CD4-positive, alpha-beta T cell treated with Interleukin-6 for 4 hours (primary cell): ENCODE results near the gene ELMO1.

Experiments used
- DNase-seq: peaks from one replicate; pipeline ENCODE4 v3.0.0-alpha.2; 2020; ENCODE audit warnings: mixed read lengths

ELMO1 gene

GRCh38 chr7:36961693-36962092 lies 487.0 kb downstream of the ELMO1 start:
- no peak for DNase-seq

GRCh38 chr7:36961097-36961496 lies 487.6 kb downstream of the ELMO1 start:
- DNase-seq = no peak

GRCh38 chr7:36960105-36960504 lies 488.6 kb downstream of the ELMO1 start:
- no peak for DNase-seq

GRCh38 chr7:36958111-36958733 lies 490.4 kb downstream of the ELMO1 start:
- DNase-seq = no peak

GRCh38 chr7:36957620-36958019 lies 491.0 kb downstream of the ELMO1 start:
- no peak for DNase-seq

- no peak for DNase-seq
These were observed 491.9 kb downstream of the ELMO1 start for GRCh38 chr7:36956814-36957213.

GRCh38 chr7:36955456-36956129 lies 493.1 kb downstream of the ELMO1 start:
- no peak for DNase-seq

- DNase-seq = no peak
These were observed 497.4 kb downstream of the ELMO1 start for GRCh38 chr7:36951257-36951697.

- no peak for DNase-seq
These were observed 498.7 kb downstream of the ELMO1 start for GRCh38 chr7:36949711-36950600.

- DNase-seq = no peak
These were observed 502.3 kb downstream of the ELMO1 start for GRCh38 chr7:36946401-36946739.

- DNase-seq = no peak
These were observed 502.9 kb downstream of the ELMO1 start for GRCh38 chr7:36945612-36946400.

GRCh38 chr7:36944838-36945237 lies 503.8 kb downstream of the ELMO1 start:
- DNase-seq = no peak

GRCh38 chr7:36943591-36944435 lies 504.9 kb downstream of the ELMO1 start:
- DNase-seq = no peak

GRCh38 chr7:36942955-36943354 lies 505.7 kb downstream of the ELMO1 start:
- DNase-seq = no peak

- DNase-seq = no peak
These were observed 506.1 kb downstream of the ELMO1 start for GRCh38 chr7:36942541-36942940.

- DNase-seq = no peak
These were observed 506.6 kb downstream of the ELMO1 start for GRCh38 chr7:36942025-36942424.

- no peak for DNase-seq
These were observed 507.3 kb downstream of the ELMO1 start for GRCh38 chr7:36941359-36941758.

GRCh38 chr7:36939816-36940215 lies 508.8 kb downstream of the ELMO1 start:
- DNase-seq = no peak

GRCh38 chr7:36937754-36938563 lies 510.7 kb downstream of the ELMO1 start:
- DNase-seq = peak; percentile 6

GRCh38 chr7:36931892-36932291 lies 516.8 kb downstream of the ELMO1 start:
- DNase-seq = no peak

GRCh38 chr7:36929791-36930190 lies 518.9 kb downstream of the ELMO1 start:
- DNase-seq = no peak
